HepG2 (cell line): ENCODE data around the gene EIF2B1. TPM values are rescaled to one million over a fixed set of nuclear protein-coding genes. Genes with fewer than 3 reads are reported as not detected.

ENCODE experiments used
- CERS6 ChIP-seq: sonication (generic); formaldehyde crosslinking; IDR thresholded peaks from 2 replicates; pipeline ENCODE4 v1.5.0; 2020; ENCODE audit warnings: missing genetic modification reagents
- HOXA7 ChIP-seq: sonication (generic); formaldehyde crosslinking; IDR thresholded peaks from 2 replicates; pipeline ENCODE4 v1.8.1; 2022; ENCODE audit warnings: mild to moderate bottlenecking, missing genetic modification reagents, moderate library complexity
- ISL2 ChIP-seq: sonication (generic); formaldehyde crosslinking; IDR thresholded peaks from 2 replicates; pipeline ENCODE4 v1.5.0; 2020; ENCODE audit warnings: missing genetic modification reagents
- SP1 ChIP-seq, 2 experiments: fragments of 450-650 bp in 1 of 2; sonication (generic) in 1 of 2; formaldehyde crosslinking in 1 of 2; IDR thresholded peaks; 2 replicates each; pipeline versions ENCODE4 v1.4.0 to v1.6.1; 2016 to 2020; ENCODE audit warnings: missing genetic modification reagents in 1 of 2
- SP140L ChIP-seq: sonication (generic); formaldehyde crosslinking; IDR thresholded peaks from 2 replicates; pipeline ENCODE4 v1.4.0; 2020; ENCODE audit warnings: missing genetic modification reagents, borderline replicate concordance
- ZNF282 ChIP-seq: fragments of 450-650 bp; IDR thresholded peaks from 2 replicates; pipeline ENCODE4 v1.6.1; 2018; ENCODE audit not compliant: partially characterized antibody
- ZNF317 ChIP-seq: sonication (generic); formaldehyde crosslinking; IDR thresholded peaks from 2 replicates; pipeline ENCODE4 v1.5.0; 2020; ENCODE audit warnings: mild to moderate bottlenecking, missing genetic modification reagents
- ZNF747 ChIP-seq: sonication (generic); formaldehyde crosslinking; IDR thresholded peaks from 2 replicates; pipeline ENCODE4 v1.8.1; 2023; ENCODE audit warnings: missing genetic modification reagents, mild to moderate bottlenecking, borderline replicate concordance
- polyA plus RNA-seq, 8 experiments: library from polyadenylated mRNA; depleted of rRNA in 3 of 8; stranded (reverse) in 7 of 8; unstranded in 1 of 8; fragments of >200 nt; fragmentation: Illumina TruSeq in 4 of 8; extraction: Trizol in 4 of 8; gene quantifications; 2 replicates each; pipeline versions ENCODE4 v1.2.1 to v1.2.3, GENCODE V29; 2011 to 2016; ENCODE audit warnings: low read depth in 4 of 8, missing spikeins in 1 of 8, mixed read lengths in 1 of 8; ENCODE audit not compliant: insufficient read depth in 1 of 8
- total RNA-seq, 5 experiments: library from RNA; depleted of rRNA; stranded (reverse); fragments of >200 nt; fragmentation: Illumina TruSeq; extraction: Trizol; gene quantifications; 2 replicates each; pipeline ENCODE4 v1.2.3, GENCODE V29; 2016; ENCODE audit warnings: low read depth in 1 of 5
- TF ChIP-seq, protein P1 (sequence below), 2 experiments: fragments of 450-650 bp in 1 of 2; sonication (generic) in 1 of 2; formaldehyde crosslinking in 1 of 2; IDR thresholded peaks; 2 replicates each; pipeline versions ENCODE4 v1.6.1 to v1.8.0; 2016 to 2022; ENCODE audit warnings: antibody characterized with exemption in 1 of 2, mild to moderate bottlenecking in 1 of 2, missing genetic modification reagents in 1 of 2
- TF ChIP-seq, protein P2 (sequence below): sonication (generic); formaldehyde crosslinking; conservative IDR thresholded peaks from 2 replicates; pipeline ENCODE4 v1.8.0; 2022; ENCODE audit warnings: missing genetic modification reagents
- TF ChIP-seq, protein P3 (sequence below): sonication (generic); formaldehyde crosslinking; IDR thresholded peaks from 2 replicates; pipeline ENCODE4 v1.4.0; 2020; ENCODE audit warnings: mild to moderate bottlenecking, missing genetic modification reagents

The EIF2B1 gene
- total and polyA plus RNA-seq, 2 of the 13 experiments (the other 11 are each of a cell fraction or from before 2014, with no cell fraction given) = 18.7 to 37.4 TPM

DNA sequence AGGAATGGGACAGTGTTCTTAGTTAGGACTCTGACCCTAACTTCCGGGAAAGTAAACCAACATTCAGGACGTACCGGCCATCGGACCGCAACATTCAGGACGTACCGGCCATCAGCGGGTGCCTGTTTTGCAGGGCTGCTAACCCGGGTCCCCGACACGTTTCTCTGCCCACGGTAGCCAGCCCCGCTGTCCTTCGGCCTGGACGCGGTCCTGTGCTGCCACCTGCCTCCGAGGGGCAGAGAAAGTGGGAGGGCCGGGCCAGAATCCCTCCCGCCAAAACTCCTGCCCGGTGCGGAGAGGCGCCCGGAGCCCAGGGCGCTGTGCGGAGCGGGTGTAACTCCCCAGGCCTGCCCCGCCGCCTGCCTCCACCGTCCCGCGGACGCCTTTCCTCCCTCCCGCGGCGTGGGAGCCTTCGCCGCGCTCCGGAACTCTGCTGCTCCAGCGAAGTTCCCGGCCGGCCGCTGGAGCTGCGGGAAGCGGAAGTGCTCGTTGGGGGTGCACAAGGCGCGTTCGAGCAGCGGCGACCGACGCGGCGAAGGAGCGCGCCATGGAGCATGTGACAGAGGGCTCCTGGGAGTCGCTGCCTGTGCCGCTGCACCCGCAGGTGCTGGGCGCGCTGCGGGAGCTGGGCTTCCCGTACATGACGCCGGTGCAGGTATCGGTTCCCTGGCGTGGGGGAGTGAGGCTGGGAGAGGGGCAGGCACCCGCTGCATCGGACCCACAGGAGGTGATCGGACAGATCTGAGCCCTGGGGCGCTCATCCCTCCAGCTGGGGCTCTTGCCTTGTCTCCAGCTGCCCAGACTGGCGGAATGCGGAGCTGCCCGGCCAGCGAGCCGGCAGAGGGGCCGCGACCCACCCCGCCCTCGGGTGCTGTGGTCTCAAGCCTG lies 31.6 kb downstream of the EIF2B1 start, which contains the start of gene DDX55 (continued):
- TF ChIP-seq, protein P1, sequence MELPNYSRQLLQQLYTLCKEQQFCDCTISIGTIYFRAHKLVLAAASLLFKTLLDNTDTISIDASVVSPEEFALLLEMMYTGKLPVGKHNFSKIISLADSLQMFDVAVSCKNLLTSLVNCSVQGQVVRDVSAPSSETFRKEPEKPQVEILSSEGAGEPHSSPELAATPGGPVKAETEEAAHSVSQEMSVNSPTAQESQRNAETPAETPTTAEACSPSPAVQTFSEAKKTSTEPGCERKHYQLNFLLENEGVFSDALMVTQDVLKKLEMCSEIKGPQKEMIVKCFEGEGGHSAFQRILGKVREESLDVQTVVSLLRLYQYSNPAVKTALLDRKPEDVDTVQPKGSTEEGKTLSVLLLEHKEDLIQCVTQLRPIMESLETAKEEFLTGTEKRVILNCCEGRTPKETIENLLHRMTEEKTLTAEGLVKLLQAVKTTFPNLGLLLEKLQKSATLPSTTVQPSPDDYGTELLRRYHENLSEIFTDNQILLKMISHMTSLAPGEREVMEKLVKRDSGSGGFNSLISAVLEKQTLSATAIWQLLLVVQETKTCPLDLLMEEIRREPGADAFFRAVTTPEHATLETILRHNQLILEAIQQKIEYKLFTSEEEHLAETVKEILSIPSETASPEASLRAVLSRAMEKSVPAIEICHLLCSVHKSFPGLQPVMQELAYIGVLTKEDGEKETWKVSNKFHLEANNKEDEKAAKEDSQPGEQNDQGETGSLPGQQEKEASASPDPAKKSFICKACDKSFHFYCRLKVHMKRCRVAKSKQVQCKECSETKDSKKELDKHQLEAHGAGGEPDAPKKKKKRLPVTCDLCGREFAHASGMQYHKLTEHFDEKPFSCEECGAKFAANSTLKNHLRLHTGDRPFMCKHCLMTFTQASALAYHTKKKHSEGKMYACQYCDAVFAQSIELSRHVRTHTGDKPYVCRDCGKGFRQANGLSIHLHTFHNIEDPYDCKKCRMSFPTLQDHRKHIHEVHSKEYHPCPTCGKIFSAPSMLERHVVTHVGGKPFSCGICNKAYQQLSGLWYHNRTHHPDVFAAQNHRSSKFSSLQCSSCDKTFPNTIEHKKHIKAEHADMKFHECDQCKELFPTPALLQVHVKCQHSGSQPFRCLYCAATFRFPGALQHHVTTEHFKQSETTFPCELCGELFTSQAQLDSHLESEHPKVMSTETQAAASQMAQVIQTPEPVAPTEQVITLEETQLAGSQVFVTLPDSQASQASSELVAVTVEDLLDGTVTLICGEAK (IDR thresholded peaks at IDR 0.05) = peak; percentile 98
- TF ChIP-seq, protein P1 (CRISPR knock-in tag; IDR thresholded peaks at IDR 0.05) = peak; percentile 90
- TF ChIP-seq, protein P2, sequence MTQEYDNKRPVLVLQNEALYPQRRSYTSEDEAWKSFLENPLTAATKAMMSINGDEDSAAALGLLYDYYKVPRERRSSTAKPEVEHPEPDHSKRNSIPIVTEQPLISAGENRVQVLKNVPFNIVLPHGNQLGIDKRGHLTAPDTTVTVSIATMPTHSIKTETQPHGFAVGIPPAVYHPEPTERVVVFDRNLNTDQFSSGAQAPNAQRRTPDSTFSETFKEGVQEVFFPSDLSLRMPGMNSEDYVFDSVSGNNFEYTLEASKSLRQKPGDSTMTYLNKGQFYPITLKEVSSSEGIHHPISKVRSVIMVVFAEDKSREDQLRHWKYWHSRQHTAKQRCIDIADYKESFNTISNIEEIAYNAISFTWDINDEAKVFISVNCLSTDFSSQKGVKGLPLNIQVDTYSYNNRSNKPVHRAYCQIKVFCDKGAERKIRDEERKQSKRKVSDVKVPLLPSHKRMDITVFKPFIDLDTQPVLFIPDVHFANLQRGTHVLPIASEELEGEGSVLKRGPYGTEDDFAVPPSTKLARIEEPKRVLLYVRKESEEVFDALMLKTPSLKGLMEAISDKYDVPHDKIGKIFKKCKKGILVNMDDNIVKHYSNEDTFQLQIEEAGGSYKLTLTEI (CRISPR knock-in tag) = no peak
- TF ChIP-seq ZNF747 (CRISPR knock-in tag) = 0 out of 2 replicates have a peak, but pooled peaks have one; percentile 20
- TF ChIP-seq CERS6 (CRISPR knock-in tag) = peak; percentile 54; the same call in 1 of the 2 replicates
- TF ChIP-seq ZNF282 = no peak
- TF ChIP-seq ZNF317 (CRISPR knock-in tag) = peak; percentile 85
- TF ChIP-seq ISL2 (CRISPR knock-in tag) = peak; percentile 87
- peak; percentile 48; the same call in 1 of the 2 replicates for TF ChIP-seq SP140L
- TF ChIP-seq, protein P3, sequence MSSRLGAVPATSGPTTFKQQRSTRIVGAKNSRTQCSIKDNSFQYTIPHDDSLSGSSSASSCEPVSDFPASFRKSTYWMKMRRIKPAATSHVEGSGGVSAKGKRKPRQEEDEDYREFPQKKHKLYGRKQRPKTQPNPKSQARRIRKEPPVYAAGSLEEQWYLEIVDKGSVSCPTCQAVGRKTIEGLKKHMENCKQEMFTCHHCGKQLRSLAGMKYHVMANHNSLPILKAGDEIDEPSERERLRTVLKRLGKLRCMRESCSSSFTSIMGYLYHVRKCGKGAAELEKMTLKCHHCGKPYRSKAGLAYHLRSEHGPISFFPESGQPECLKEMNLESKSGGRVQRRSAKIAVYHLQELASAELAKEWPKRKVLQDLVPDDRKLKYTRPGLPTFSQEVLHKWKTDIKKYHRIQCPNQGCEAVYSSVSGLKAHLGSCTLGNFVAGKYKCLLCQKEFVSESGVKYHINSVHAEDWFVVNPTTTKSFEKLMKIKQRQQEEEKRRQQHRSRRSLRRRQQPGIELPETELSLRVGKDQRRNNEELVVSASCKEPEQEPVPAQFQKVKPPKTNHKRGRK (CRISPR knock-in tag) = no peak
- no peak for TF ChIP-seq SP1 (IDR thresholded peaks at IDR 0.05)
- TF ChIP-seq SP1 (CRISPR knock-in tag; IDR thresholded peaks at IDR 0.05) = peak; percentile 69
- TF ChIP-seq HOXA7 = peak; percentile 84; the same call in 1 of the 2 replicates
